Esophagus squamous epithelium (tissue), 4 donors: ENCODE results near the gene POLR2C.

Experiments used
- POLR2A ChIP-seq, 4 donors: fragments of 450-650 bp; IDR thresholded peaks; one replicate each; pipeline ENCODE4 v1.6.1; 2017; ENCODE audit warnings: antibody characterized with exemption in 4 of 4, mild to moderate bottlenecking in 4 of 4, moderate library complexity in 3 of 4
- TF ChIP-seq, protein P1 (sequence below), 6 experiments: fragments of 450-650 bp in 4 of 6; fragments of 200-600 bp in 2 of 6; sonication (generic) in 2 of 6; IDR thresholded peaks; one replicate each; pipeline ENCODE4 v1.5.1; 2016 to 2019; ENCODE audit warnings: antibody characterized with exemption in 6 of 6, mild to moderate bottlenecking in 4 of 6, moderate library complexity in 4 of 6

DNA sequence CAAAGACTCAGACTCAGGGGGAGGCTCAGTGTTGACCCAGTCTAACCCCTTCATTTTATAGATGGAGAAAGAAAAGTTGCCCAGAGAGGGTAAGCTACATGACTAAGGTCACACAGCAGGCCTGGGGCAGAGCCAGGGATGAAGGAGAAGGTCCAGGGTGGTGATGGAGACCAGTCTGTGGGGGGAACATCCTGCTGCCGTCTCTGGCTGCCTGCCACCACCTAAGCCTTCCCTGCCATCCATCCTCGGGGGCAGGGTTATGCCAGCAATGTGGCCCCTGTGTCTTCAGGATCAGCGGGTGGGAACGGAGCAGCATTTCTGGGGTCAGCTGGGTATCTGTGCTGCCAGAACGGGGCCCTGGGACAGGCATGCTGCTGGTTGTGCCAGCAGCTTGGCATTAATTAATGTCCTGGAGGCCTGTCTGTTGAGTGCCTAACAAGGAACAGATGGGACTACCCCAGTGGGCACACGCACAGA is 18.3 kb downstream of the POLR2C start:
- TF ChIP-seq, protein P1, sequence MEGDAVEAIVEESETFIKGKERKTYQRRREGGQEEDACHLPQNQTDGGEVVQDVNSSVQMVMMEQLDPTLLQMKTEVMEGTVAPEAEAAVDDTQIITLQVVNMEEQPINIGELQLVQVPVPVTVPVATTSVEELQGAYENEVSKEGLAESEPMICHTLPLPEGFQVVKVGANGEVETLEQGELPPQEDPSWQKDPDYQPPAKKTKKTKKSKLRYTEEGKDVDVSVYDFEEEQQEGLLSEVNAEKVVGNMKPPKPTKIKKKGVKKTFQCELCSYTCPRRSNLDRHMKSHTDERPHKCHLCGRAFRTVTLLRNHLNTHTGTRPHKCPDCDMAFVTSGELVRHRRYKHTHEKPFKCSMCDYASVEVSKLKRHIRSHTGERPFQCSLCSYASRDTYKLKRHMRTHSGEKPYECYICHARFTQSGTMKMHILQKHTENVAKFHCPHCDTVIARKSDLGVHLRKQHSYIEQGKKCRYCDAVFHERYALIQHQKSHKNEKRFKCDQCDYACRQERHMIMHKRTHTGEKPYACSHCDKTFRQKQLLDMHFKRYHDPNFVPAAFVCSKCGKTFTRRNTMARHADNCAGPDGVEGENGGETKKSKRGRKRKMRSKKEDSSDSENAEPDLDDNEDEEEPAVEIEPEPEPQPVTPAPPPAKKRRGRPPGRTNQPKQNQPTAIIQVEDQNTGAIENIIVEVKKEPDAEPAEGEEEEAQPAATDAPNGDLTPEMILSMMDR (IDR thresholded peaks at IDR 0.05): no peak
- TF ChIP-seq POLR2A (IDR thresholded peaks at IDR 0.05): no peak
